ENCODE data around the gene COG5.

COG5 gene

GRCh38 chr7:107355616-107356015 lies 208.1 kb downstream of the COG5 start:
- no peak for DNase-seq (ENCODE audit: low spot score)
- TF ChIP-seq, protein P1, sequence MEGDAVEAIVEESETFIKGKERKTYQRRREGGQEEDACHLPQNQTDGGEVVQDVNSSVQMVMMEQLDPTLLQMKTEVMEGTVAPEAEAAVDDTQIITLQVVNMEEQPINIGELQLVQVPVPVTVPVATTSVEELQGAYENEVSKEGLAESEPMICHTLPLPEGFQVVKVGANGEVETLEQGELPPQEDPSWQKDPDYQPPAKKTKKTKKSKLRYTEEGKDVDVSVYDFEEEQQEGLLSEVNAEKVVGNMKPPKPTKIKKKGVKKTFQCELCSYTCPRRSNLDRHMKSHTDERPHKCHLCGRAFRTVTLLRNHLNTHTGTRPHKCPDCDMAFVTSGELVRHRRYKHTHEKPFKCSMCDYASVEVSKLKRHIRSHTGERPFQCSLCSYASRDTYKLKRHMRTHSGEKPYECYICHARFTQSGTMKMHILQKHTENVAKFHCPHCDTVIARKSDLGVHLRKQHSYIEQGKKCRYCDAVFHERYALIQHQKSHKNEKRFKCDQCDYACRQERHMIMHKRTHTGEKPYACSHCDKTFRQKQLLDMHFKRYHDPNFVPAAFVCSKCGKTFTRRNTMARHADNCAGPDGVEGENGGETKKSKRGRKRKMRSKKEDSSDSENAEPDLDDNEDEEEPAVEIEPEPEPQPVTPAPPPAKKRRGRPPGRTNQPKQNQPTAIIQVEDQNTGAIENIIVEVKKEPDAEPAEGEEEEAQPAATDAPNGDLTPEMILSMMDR (IDR thresholded peaks at IDR 0.05; ENCODE audit: extremely low read depth, insufficient read depth, missing control alignments), result no peak
- in situ Hi-C loops (cut with MboI; ENCODE audit: low pct_unique_long_range_greater_than_20kb, low sequenced_read_pairs, unreplicated experiment), result no loop called here

GRCh38 chr7:107354640-107355039 lies 209.1 kb downstream of the COG5 start:
- no peak for DNase-seq (ENCODE audit: low spot score)
- TF ChIP-seq, protein P1 (IDR thresholded peaks at IDR 0.05; ENCODE audit: extremely low read depth, insufficient read depth, missing control alignments), result no peak
- in situ Hi-C loops (cut with MboI; ENCODE audit: low pct_unique_long_range_greater_than_20kb, low sequenced_read_pairs, unreplicated experiment), result no loop called here

DNA sequence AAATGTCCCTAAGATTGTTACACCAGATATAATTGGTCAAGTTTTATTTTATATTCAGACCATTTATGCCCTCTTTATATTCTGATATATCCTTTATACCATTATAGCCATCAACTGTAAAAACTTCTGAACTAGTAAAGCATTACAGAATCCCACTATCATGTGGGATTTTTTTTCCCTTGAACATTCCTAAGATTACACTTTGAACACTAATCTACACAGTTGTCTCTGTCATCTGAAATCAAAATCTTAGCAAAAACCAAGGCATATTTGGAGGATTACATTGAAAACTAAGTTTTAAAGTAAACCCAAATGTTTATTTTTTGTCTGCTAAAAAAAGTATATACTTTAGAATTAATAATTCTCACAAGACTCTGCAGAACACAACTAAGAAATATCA lies 210.0 kb downstream of the COG5 start:
- in situ Hi-C loops (cut with MboI; ENCODE audit: low pct_unique_long_range_greater_than_20kb, low sequenced_read_pairs, unreplicated experiment), result no loop called here
- no peak for DNase-seq (ENCODE audit: low spot score)
- TF ChIP-seq, protein P1 (IDR thresholded peaks at IDR 0.05; ENCODE audit: extremely low read depth, insufficient read depth, missing control alignments), result no peak

- in situ Hi-C loops (cut with MboI; ENCODE audit: low pct_unique_long_range_greater_than_20kb, low sequenced_read_pairs, unreplicated experiment), result no loop called here
- TF ChIP-seq, protein P1 (IDR thresholded peaks at IDR 0.05; ENCODE audit: extremely low read depth, insufficient read depth, missing control alignments), result no peak
Observed at GRCh38 chr7:107345898-107346297, 217.8 kb downstream of the COG5 start.

DNA sequence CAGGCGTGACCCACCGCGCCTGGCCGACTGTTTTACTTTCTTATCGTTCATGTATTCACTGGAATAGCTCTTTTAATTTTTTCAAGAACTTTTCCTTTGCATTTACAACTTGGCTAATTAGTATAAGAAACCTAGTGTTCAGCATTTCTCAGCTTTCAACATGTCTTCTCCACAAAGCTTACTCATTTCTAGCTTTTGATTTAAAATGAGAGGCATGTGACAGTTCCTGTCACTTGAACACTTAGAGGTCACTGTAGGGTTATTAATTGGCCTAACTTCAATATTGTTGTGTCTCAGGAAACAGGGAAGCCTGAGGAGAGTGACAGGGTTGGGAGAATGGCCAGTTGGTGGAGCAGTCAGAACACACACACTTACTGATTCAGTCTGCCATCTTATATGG lies 218.9 kb downstream of the COG5 start:
- TF ChIP-seq, protein P1 (IDR thresholded peaks at IDR 0.05; ENCODE audit: extremely low read depth, insufficient read depth, missing control alignments), result no peak
- in situ Hi-C loops (cut with MboI; ENCODE audit: low pct_unique_long_range_greater_than_20kb, low sequenced_read_pairs, unreplicated experiment), result no loop called here
- no peak for DNase-seq (ENCODE audit: low spot score)

More at GRCh38 chr7:107345898-107346297, 217.8 kb downstream of the COG5 start:
- no peak for DNase-seq (ENCODE audit: low spot score)

- DNase-seq (ENCODE audit: low spot score), result no peak
- in situ Hi-C loops (cut with MboI; ENCODE audit: low pct_unique_long_range_greater_than_20kb, low sequenced_read_pairs, unreplicated experiment), result no loop called here
- TF ChIP-seq, protein P1 (IDR thresholded peaks at IDR 0.05; ENCODE audit: extremely low read depth, insufficient read depth, missing control alignments), result no peak
Observed at GRCh38 chr7:107344286-107344685, 219.4 kb downstream of the COG5 start.

DNA sequence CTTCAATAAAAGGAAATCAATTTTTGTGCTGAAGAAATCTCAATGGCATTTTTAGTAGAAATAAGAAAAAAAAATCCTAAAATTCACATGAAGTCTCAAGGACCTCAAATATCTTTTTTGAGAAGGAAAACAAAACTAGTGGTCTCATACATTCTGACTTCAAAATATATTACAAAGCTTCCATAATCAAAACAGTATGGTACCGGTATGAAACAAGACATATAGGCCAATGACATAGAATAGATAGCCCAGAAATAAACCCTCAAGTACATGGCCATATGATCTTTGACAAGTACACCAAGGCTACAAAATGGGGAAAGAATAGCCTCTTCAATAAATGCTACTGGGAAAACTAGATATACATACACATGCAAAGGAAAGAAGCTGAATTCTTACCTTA lies 225.6 kb downstream of the COG5 start:
- TF ChIP-seq, protein P1 (IDR thresholded peaks at IDR 0.05; ENCODE audit: extremely low read depth, insufficient read depth, missing control alignments), result no peak
- in situ Hi-C loops (cut with MboI; ENCODE audit: low pct_unique_long_range_greater_than_20kb, low sequenced_read_pairs, unreplicated experiment), result no loop called here
- DNase-seq (ENCODE audit: low spot score), result no peak

Data from GM13977 (cell line).